Body of pancreas (tissue), 4 donors: ENCODE data around the gene ACVR1.

Source experiments
- CTCF ChIP-seq, 7 experiments: fragments of 450-650 bp in 4 of 7; fragments of 200-600 bp in 3 of 7; sonication (generic) in 3 of 7; IDR thresholded peaks; one replicate each; pipeline ENCODE4 v1.5.1; 2016 to 2019; ENCODE audit warnings: antibody characterized with exemption in 7 of 7
- POLR2A ChIP-seq, 3 donors: fragments of 450-650 bp; IDR thresholded peaks; one replicate each; pipeline ENCODE4 v1.6.1; 2016; ENCODE audit warnings: antibody characterized with exemption in 3 of 3, mild to moderate bottlenecking in 2 of 3

GRCh38 chr2:157769856-157770255 lies 106.3 kb downstream of the ACVR1 start:
- TF ChIP-seq POLR2A (IDR thresholded peaks at IDR 0.05) (no peak), CTCF (IDR thresholded peaks at IDR 0.05) (no peak)
